GM06990 (cell line): ENCODE results near the gene ANKRD30A.
"Not testable (repeated sequence)": the region's sequence is repeated elsewhere in the genome, so short reads cannot be mapped to it uniquely, and the experiment has no call there.

ENCODE experiments used
- DNase-seq: peaks from one replicate; pipeline ENCODE4 v3.0.0-alpha.2; 2011; ENCODE audit not compliant: insufficient read length; ENCODE audit errors: extremely low read depth
- H3K27me3 ChIP-seq: replicated peaks from 2 replicates; pipeline ENCODE4 v1.6.0; 2011; ENCODE audit warnings: low read length; ENCODE audit not compliant: control insufficient read depth, insufficient read depth
- H3K36me3 ChIP-seq: 2 replicates; pipeline ENCODE4 v1.5.1; 2011; ENCODE audit warnings: low read length; ENCODE audit not compliant: control insufficient read depth, insufficient read depth
- H3K4me3 ChIP-seq: replicated peaks from 2 replicates; pipeline ENCODE4 v1.5.1; 2011; ENCODE audit warnings: low read depth, mild to moderate bottlenecking, control low read depth, low read length
- TF ChIP-seq, protein P1 (sequence below): IDR thresholded peaks from 2 replicates; pipeline ENCODE4 v1.5.1; 2011; ENCODE audit warnings: low read length, control low read depth, mild to moderate bottlenecking, inconsistent platforms; ENCODE audit not compliant: insufficient read depth, poor library complexity, severe bottlenecking

Gene ANKRD30A

GRCh38 chr10:37384923-37385322 lies 259.5 kb downstream of the ANKRD30A start:
- Histone ChIP-seq H3K36me3 (no peaks in the 10 kb centered on the region), H3K27me3 (no peaks in the 10 kb centered on the region), H3K4me3 (no peak overlapping the region)
- DNase-seq: no peak
- TF ChIP-seq, protein P1, sequence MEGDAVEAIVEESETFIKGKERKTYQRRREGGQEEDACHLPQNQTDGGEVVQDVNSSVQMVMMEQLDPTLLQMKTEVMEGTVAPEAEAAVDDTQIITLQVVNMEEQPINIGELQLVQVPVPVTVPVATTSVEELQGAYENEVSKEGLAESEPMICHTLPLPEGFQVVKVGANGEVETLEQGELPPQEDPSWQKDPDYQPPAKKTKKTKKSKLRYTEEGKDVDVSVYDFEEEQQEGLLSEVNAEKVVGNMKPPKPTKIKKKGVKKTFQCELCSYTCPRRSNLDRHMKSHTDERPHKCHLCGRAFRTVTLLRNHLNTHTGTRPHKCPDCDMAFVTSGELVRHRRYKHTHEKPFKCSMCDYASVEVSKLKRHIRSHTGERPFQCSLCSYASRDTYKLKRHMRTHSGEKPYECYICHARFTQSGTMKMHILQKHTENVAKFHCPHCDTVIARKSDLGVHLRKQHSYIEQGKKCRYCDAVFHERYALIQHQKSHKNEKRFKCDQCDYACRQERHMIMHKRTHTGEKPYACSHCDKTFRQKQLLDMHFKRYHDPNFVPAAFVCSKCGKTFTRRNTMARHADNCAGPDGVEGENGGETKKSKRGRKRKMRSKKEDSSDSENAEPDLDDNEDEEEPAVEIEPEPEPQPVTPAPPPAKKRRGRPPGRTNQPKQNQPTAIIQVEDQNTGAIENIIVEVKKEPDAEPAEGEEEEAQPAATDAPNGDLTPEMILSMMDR: no peak

DNA sequence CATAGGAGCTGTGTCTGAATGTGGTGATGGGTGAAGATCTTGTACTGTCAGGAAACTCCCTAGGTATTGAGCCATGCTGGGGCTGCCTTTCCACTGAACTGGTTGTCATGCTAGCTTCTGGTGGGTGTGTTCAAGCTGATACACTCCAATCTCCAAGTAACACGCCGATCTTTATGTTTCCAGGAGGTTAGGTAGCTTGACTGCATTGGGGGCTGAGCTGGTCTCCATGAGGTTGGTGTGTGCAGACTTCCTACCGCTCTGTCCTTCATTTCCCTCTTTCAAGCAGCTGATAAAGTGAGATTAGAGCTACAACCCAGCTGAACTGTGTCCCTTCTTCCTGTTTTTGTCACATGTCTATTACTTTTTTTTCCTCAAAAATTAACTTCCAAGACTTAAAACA lies 265.5 kb downstream of the ANKRD30A start:
- DNase-seq: no peak
- TF ChIP-seq, protein P1: no peak
- Histone ChIP-seq H3K36me3 (no peaks in the 10 kb centered on the region), H3K27me3 (no peaks in the 10 kb centered on the region), H3K4me3 (no peak overlapping the region)

DNA sequence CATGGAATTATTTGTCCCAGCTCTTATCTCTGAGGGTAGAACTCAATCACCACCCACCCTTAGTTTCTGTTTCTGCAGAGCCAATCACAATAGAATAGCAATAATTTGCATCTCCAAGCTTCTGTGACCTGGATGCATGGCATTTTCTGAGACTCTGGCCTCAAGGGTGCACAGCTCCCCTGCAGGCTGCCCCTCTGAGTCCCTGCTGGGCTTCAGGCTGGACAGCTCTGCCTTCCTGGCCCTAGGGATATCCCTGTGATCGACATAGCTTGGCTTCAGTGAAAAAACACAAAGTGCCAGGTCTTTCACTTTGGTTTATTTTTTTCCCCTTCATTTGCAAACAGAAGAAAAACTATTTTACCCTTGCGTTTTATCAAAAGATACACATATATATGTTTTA lies 275.4 kb downstream of the ANKRD30A start:
- H3K4me3 ChIP-seq, DNase-seq, H3K27me3 ChIP-seq, H3K36me3 ChIP-seq: not testable (repeated sequence)

- Histone ChIP-seq H3K27me3 (no peaks in the 10 kb centered on the region), H3K36me3 (no peaks in the 10 kb centered on the region), H3K4me3 (no peak overlapping the region)
- TF ChIP-seq, protein P1: no peak
- no peak for DNase-seq
These were observed 275.8 kb downstream of the ANKRD30A start for GRCh38 chr10:37401225-37401624.

GRCh38 chr10:37403776-37404175 lies 278.4 kb downstream of the ANKRD30A start:
- Histone ChIP-seq H3K27me3 (no peaks in the 10 kb centered on the region), H3K4me3 (no peak overlapping the region), H3K36me3 (no peaks in the 10 kb centered on the region)
- no peak for DNase-seq
- TF ChIP-seq, protein P1: no peak
